Stimulated activated CD8-positive, alpha-beta memory T cell treated with anti-CD3 and anti-CD28 coated beads, Interleukin-15, amount 100 ng/mL, for 1 hour (primary cell): ENCODE data around the gene KLKB1.
"Not testable (repeated sequence)": the region's sequence is repeated elsewhere in the genome, so short reads cannot be mapped to it uniquely, and the experiment has no call there.

Experiments
- DNase-seq: peaks from one replicate; pipeline ENCODE4 v3.0.0-alpha.2; 2020; ENCODE audit warnings: low read depth

Gene KLKB1

DNA sequence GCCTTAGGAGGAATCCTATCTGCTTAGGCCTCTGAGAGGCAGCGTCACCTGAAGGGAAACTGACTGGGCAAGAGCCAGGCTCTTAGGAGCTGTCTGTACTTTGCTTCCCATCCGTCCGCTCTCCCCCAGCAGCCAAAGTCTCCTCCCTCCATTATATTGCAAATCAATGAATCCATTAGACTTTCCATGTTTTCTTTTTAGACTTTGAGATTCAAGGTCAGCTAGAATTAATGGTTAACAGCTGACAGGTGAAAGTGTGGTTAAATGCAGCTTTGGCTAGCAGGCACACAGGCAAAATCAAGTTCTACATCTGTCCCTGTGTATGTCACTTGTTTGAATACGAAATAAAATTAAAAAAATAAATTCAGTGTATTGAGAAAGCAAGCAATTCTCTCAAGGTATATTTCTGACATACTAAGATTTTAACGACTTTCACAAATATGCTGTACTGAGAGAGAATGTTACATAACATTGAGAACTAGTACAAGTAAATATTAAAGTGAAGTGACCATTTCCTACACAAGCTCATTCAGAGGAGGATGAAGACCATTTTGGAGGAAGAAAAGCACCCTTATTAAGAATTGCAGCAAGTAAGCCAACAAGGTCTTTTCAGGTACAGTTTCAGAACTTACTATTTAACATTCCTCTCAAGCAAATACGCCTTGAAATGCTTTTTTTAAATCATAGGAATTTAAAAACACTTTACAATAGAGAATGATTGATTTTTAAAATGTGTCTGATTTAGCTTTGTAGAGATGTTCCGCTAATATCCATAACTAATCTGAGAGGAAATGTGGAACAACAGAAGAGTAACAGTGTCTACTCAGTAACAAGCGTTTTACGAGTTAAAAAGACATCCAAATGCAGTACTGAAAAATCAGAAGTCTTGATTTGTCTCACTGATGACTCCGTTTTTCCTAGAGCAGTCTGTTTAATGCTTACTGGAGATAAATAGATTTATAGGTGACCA is 38.7 kb downstream of the KLKB1 start, which contains the start of gene F11:
TSS of gene F11 (plus strand) at position 507 of the 970 bp plus-strand sequence. CDS start 948 bp downstream, outside the sequence.
- no peak for DNase-seq

DNA sequence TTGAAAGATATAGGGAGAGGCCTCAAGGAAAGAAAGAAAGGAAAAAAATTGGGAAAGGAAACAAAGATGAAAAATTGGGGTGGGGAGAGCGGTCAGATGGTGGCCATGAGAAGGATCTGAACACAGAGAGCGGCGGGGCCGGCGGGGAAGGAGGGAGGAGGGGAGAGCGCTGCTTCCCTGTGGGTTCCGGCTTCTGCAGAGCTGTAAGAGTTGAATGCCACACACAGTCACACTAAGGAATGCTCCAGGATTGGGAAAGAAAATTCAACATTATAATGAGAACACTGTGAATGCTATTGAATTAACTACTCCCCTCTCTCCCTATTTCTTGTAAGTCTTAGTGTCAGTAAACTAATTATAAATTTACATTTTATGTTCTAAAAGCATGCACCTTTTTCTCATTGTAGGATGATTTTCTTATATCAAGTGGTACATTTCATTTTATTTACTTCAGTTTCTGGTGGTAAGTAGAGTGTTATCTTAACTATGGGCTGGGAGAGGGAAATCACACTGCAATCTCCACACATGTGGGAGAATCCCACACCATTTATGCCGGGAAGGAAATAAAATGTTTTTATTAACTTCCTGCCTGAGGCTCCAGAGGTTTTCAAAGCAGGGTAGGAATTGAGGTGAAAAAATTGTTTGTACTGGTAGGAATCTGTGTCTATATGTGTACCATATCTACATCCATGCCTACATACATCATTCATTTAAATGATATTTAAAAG is 39.6 kb downstream of the KLKB1 start:
- DNase-seq: no peak

DNA sequence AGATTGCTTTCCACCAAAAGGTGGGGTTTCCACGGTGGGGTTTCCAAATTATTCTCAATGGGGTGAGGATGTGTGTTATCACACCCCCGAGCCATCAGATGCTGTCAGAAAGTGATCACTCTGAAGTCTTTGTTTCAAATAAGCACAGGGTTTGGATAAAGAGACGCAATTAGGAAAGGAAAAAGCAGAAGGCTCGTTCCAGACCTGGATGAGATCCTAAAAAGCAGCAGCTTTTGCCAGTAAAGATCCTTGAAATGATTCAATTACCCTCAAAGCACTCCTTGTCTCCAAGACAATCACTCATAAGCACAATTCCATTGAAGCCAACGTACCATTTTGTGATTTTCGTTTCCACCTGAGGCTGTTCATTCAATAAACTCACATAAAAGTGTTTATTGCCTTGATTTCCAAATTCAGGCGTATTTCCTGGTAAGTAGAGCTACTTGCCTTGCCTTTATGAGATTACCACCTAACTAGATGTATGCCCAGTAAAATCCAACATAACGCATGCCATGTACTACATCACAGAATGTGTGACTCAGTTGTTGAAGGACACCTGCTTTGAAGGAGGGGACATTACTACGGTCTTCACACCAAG is 43.9 kb downstream of the KLKB1 start:
- DNase-seq: no peak

DNA sequence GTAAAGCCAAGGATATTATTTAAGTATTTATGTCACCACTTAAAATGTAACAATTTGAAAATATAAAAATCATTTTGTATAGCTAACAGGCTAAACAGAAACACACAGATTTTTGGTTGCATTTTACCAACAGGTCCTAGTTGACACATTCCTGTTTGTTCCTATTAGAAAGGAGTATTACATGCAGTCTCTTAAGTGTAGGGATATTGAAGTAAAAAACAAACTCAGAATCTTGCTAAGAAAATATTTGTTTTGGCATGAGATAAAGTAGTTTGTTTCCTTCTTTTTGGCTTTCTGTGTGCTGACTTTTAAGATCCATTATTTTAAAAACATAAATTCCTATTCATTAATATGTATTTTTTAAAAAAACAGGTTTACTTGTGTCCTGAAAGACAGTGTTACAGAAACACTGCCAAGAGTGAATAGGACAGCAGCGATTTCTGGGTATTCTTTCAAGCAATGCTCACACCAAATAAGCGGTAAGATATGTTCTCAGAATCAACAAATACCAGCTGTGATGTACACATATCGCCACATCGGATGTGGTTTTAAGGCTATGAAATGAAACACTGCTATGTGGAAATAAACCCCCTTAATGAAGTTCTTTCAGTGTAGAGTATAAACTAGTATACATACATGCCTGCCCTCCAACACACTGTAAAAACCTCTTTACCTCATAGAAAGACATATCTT is 45.5 kb downstream of the KLKB1 start:
- DNase-seq: no peak

DNA sequence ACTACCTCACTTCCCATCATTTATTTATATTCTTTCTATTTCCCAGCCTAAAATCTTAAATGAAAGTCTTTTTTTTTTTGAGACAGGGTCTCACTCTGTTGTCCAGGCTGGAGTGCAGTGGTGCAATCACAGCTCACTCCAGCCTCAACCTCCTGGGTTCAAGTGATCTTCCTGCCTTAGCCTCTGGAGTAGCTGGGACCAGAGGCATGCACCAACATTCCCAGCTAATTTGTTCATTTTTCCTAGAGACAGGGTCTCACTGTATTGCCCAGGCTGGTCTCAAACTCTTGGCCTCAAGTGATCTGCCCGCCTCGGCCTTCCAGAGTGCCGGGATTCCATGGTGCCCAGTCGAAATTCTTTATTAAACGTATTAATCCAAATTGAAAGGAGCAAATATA is 46.1 kb downstream of the KLKB1 start:
- DNase-seq: not testable (repeated sequence)

DNA sequence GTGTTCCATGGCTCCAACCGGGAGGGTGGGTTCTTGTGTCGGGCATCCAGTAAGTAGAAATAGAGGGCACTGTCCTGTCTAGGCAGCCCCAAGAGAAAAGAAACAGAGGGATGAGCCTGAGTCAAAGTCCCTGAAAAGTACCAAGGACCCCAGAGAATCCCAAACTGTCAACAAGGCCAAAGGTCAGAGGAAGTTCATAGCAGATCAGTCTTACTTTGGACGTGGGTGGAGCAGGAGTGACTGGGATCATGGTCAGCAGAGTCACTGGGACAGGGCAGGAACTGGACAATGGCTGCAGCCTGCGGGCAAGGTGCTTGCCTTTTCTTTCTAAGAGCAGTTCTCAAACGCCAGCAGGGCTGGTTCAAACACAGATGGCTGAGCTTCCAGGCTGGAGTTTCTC is 56.0 kb downstream of the KLKB1 start:
- DNase-seq: no peak

DNA sequence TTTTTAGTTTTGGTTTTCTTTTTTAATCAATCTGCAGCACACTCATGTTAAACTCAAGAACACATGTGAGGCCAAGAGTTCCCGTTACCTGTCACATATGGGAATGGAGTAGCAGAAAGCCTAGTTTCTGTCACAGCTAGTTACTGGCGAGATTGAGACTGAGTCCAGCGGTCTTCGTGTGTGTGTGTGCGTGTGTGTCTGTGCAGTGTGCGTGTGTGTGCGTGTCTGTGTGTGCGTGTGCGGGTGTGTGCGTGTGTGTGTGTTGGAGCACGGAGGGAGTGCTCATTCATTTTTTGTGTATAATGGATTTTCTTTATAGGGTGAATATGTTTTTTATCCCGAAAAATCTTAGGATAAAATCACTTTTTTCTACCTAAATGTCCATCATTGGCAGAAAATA is 57.8 kb downstream of the KLKB1 start:
- no peak for DNase-seq

DNA sequence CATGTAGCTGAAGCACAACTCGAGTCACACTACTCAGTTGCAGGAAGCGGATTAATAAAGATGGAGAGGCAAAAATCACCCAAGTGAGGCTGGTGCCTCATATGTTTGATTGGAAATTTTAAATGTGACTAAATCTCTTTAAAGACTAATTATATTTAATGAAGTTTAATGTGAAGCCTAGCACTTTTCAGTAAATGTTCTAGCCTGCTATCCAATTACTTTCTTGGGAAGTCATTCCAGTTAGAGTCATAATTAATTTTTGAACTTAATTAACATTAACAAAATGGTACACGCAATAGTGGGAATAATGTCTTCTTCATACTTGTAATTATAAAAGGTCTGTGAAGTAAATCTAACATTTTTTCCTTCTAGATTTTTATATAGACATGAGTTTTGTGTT is 59.3 kb downstream of the KLKB1 start:
- no peak for DNase-seq

DNA sequence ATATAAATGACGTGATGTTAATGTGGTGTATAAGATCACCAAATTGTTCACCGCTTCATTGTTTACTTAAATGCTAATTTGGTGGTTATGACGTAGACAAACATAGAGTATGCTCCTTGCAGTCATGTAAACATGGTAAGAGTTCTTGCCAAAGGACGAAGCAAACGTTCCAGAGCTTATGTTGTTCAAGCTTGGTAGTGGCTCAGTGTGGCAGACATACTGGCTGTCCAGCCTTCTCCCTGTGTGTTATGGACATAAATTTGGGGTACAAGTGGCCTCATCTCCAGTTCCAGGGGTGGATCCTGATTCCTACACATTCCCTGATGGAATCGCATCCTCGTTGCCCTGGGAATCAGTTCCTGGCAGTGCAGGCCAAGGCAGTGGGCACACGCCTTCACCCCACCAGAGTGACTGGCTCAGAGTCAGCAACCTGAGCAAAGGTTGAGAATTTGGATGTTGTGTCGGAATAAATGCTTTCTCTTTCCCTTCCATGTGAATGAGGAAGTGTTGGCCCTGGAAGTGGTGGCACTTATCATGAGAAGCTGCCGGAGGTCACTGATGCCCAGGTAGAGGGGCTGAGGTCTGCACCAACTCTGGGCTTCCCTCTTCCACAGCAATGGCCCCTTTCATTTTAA is 64.1 kb downstream of the KLKB1 start:
- DNase-seq: no peak

DNA sequence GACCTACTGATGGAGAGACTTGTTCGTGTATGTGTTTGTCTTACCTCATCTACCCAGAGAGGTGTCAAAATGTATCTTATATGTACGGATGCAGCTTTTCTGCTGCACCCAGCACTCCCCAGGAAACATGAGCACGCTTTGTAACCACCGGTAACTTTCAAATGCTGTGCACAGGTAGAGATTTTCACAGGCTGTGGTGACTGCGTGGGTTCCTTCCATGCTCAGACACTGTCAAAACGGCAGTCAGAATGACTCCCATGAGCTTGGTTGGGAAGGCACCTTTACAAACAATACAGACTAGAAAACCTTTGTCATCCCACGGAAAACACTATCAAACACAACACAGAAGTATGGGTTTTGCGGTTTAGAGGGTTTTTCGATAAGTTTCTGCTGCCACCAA is 66.9 kb downstream of the KLKB1 start:
- DNase-seq: no peak

DNA sequence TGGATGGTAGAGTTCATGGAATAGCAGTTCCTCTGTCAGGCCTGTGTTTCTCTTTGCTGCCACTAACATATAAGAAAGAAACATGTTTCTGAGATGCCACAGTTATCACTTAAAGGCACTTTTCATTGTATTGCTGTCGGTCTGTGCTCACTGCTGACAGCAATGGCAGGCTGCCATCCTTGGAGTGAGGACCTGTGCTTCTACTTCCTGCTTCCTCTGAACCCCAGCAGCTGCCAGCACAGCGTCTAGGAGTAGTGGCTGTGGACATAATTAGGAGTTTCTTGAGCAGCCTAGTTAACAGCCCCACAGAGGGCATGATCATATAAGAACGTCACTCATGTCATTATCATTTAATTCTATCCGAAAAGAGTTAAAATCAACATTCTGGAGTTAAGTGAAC is 69.2 kb downstream of the KLKB1 start:
- no peak for DNase-seq

DNA sequence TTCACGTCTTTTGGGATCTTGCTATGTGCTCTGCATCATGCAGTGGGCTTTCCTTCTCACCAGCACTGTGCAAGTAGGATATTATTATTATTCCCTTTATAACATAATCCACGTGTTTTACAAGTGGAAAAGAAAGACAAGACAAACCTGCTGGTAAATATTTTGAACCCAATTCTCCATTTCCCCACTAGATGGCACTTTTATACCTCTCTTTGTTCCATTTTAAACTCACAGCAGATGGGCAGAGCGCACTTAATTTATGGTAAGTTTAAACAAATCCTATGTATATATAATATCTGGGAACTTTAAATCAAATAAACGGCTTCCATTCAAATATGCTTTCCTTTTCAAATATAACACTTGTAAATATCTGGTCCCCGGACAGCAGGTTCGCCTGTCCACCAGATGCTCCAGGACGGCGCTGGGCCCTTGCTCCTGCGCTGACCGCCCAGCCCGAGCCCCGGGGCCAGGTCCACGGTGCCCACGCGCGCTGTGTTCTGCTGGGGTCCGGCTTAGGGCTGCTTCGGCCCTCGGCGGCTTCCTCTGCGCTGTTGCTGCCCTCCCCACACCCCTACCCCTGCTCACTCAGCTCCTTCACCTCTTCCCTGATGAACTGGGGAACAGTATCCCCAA is 69.8 kb downstream of the KLKB1 start:
- no peak for DNase-seq

DNA sequence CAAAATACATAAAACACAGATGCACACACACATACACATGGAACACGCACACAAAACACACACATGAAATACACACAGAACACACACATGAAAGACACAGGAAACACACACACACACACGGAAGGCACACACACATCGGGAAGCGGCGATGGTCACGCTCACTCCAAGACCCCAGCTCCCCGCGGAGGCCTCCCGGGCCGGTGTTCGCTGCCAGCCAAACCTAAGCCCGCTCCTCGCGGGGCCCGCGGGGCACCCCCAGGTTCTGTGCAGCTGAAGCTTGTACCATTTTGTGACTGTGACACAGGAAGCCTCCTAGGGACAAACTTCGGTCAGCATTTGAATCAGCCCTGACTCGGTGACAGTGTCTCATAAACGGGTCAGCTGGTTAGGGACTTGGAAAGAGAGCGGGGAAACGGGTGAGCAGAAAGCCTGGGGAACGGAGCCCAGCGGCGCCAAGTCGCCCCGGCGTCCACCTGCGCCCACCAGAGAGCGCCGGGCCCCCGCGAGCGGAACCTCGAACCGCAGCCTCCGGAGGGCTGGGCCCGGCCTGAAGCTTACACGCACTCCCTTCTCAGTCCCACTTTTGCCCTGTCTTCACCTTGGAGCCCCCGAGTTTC is 70.8 kb downstream of the KLKB1 start:
- no peak for DNase-seq

DNA sequence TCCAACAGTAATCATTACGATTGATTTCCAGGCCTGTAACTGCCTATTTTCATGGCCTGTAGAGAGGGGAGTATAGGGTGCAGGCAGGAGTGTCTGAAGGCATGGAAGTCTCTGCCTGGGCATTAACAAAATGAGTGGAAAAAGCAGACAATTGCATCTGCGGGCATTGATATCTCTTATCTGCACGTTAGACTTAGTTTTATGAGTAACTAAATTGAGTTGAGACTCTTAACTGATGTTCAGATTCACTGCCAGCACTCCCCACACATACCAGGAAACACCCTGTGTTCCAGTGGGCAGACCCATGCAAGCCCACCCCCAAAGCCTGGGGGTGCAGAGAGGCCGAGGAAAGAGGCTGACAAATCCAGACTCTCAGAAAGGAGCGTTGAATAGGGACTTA is 72.0 kb downstream of the KLKB1 start:
- no peak for DNase-seq

DNA sequence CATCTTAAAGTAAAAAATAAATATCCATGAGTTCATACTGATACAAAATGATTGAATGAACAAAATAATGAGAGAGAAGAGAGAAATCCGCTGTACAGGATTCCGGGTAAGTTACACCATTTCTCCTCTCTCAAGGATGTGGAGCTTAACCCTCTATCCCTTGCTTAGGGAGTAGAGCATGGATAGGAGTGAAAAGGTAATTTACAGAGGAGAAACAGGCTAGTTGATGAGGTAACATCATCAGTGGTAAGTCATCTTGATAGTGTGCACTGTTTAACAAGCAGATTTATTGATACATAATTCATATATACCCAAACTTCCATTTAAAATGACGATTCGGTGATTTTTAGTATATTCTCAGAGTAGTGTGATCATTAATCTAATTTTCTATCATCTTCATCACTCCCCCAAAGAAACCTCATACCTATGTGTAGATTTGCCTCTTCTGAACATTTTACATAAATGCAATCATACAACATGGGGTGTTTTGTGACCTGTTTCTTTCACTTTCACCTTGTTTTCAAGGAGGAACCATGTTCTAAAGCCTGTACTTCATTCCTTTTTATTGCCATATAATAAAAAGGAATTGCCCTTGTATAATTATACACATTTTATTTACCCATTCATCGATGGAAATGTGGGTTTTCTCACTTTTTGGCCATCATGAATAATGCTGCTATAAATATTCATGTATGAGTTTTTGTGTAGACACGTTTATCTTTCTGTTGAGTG is 73.5 kb downstream of the KLKB1 start:
- DNase-seq: no peak

DNA sequence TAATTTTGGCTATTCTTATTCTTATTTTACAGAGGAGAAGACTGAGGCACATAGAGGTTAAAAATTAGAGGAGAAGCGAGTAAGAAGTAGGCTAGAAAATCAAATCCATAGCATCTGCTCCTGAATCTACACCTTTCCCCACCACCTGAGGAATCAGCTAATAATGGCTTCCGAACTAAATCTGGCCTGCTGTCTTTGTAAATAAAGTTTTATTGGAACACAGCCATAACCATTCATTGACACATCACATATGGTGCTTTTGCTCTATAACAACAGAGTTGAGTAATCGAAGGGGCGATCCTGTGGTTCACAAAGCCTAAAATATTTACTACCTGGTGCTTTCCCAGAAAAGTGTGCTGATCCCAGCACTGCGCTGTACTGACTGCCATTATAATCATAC is 76.9 kb downstream of the KLKB1 start:
- DNase-seq: no peak

DNA sequence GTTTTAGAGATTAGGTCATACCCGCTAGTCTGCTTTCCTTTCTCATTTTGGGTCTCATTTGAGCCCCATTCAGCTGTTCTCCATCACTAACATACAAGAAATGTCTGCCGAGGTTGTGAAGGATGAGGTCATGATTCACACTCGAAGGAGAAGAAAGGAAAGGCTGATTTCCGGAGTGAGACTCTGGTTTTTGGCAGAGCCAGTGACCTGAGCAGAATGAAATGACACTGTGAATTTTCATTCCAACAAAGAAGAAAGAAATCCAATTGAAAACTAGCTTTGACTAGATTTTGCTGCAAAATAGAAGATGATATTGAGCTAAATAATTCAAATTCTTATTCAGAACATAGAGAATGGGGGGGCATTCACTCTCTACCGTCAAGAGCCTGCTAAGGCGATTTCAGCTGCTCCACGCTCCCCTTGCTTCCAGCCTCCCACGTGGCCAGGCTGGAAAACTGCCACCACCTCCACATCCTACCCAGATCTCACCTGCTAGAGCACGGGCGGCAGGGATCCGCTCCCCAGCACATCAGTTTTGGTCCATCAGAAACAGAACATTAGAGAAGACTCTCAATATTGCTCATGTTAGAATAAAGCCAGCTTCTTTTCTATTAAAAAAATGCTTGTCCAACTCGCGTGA is 77.7 kb downstream of the KLKB1 start:
- no peak for DNase-seq

DNA sequence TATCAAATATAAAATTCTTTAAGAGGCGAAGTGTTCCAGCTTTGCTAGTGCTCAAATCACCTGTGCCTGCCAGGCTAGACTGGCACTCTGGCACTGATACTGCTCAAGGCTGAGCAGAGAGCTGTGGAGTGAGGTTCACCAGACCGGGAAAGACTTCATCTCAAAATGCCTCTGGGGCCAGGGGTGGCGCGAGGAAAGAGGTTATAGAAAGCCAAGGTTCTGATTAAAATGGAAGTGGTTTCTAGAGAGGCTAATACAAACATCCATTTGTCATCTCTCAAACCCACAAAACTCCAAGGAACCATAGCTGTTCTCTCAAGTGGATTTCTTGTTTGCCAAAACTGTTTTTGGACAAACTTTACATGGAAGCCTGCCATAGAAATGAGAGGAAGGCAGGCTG is 80.2 kb downstream of the KLKB1 start:
- no peak for DNase-seq

DNA sequence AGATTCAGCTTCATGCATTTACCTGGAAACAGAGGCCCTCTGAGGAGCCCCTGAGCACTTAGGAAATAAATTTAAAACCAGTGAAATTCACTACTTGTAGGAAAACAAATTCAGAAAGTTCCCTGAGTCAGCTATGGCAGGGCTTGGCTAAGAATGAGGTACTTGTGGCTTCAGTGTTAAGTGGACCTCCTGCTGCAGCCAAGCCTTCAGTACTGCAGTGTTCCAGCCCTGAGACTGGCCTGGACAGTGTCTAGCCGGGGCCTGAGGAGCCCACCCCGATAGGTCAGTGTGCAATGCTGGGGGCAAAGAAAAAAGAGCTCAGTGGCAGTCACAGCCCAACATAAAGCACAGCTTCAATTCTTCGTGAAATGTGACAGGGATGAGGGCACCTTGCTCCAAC is 80.6 kb downstream of the KLKB1 start:
- no peak for DNase-seq
